Astrocyte of the cerebellum (primary cell): ENCODE results near the gene COX7B2.

Experiments
- DNase-seq: peaks from one replicate; pipeline ENCODE4 v3.0.0-alpha.2; 2011; ENCODE audit warnings: low read depth
- H3K4me3 ChIP-seq: 2 replicates; pipeline ENCODE4 v1.5.1; 2011; ENCODE audit warnings: mild to moderate bottlenecking, low read depth, low read length, moderate library complexity
- in situ Hi-C: cut with HindIII; loops from 2 replicates; pipeline ENCODE4 v1.10.0; 2017; ENCODE audit warnings: low sequenced_read_pairs
- TF ChIP-seq, protein P1 (sequence below): IDR thresholded peaks from 2 replicates; pipeline ENCODE4 v1.5.1; 2012; ENCODE audit warnings: low read length, low read depth, moderate library complexity, mild to moderate bottlenecking; ENCODE audit errors: missing control alignments

The COX7B2 gene, protein sequence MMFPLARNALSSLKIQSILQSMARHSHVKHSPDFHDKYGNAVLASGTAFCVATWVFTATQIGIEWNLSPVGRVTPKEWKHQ

DNA sequence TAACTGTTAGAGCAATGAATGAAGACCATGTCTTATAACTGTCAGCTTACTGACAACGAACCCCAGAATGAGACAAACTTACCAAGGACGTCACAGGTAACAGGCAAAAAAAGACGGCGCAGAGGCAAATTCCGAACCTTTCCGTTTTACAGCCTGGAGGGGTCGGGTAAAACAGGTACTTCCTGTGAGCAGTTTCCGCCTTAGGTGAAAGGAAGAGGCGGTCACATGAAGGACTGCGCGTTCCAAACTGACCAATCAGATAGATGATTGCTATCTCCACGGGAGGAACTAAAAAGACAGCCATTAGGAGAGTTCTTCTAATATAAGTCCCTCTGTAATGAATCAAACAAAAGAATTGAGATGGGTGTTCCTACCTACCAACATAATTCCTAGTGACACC, at the start of gene COX7B2:
TSS of gene COX7B2 (minus strand) at position 168 of the 400 bp plus-strand sequence. CDS start 174,053 bp downstream, outside the sequence.
- in situ Hi-C loops: no loop called here
- H3K4me3 ChIP-seq: no peak within 1 kb of the TSS
- no peak for DNase-seq
- TF ChIP-seq, protein P1, sequence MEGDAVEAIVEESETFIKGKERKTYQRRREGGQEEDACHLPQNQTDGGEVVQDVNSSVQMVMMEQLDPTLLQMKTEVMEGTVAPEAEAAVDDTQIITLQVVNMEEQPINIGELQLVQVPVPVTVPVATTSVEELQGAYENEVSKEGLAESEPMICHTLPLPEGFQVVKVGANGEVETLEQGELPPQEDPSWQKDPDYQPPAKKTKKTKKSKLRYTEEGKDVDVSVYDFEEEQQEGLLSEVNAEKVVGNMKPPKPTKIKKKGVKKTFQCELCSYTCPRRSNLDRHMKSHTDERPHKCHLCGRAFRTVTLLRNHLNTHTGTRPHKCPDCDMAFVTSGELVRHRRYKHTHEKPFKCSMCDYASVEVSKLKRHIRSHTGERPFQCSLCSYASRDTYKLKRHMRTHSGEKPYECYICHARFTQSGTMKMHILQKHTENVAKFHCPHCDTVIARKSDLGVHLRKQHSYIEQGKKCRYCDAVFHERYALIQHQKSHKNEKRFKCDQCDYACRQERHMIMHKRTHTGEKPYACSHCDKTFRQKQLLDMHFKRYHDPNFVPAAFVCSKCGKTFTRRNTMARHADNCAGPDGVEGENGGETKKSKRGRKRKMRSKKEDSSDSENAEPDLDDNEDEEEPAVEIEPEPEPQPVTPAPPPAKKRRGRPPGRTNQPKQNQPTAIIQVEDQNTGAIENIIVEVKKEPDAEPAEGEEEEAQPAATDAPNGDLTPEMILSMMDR: no peak

DNA sequence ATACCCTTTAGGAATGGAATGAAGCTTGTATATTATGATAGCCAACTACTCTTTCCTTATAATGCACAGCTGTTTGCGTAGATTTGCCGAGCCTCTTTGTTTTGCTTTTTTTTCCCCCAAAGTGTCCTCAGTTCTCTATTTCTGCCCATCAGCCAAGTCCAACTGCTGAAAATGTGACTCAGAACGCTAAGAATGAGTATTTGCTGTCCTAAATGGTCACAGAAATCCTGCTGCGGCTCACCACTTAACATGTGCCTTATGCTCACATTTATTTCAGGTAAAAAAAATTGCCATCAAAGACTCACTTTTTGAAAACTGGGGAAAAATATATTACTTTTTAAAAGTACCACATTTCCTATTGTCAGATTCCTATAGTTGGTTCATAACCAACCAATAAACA, 47.4 kb upstream of the COX7B2 start:
- in situ Hi-C loops: no loop called here
- TF ChIP-seq, protein P1: no peak
- DNase-seq: no peak
- no peak overlapping the region for H3K4me3 ChIP-seq

DNA sequence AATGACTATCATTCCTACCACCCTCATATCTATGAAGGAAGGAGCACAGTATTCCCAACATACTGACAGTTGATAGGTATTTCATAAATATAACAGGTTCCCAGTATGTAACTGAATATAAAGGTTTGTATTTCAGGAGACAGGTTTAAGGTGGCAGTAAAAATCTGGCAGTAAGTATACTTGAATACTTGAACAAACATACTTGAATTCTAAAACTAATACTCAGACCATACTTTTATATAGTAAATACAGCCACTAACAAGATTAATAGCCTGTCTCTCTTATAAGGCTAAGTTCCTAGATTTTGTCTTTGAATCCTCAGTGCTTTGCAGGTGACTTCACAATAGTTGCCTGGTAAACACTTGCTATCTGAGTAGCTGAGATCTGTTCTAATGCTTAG, 46.6 kb upstream of the COX7B2 start:
- in situ Hi-C loops: no loop called here
- TF ChIP-seq, protein P1: no peak
- no peak overlapping the region for H3K4me3 ChIP-seq
- no peak for DNase-seq

DNA sequence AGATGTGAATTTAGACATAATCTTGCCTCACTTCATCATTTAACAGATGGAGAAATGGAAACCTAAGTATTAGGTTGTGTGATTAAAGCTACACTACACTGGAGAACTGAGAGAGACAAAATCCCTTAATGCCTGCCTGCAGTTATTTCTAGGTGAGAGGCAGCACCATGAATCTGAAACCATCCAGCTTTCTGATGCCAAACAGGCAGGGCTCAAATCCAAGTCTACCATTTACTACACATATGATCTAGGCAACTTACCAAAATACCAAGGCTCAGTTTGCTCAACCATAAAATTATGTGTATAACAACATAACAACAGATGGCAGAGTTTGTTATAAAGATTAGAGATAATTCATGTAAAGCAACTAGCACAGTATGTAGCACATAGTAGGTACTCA, 45.6 kb upstream of the COX7B2 start:
- in situ Hi-C loops: no loop called here
- no peak overlapping the region for H3K4me3 ChIP-seq
- TF ChIP-seq, protein P1: no peak

DNA sequence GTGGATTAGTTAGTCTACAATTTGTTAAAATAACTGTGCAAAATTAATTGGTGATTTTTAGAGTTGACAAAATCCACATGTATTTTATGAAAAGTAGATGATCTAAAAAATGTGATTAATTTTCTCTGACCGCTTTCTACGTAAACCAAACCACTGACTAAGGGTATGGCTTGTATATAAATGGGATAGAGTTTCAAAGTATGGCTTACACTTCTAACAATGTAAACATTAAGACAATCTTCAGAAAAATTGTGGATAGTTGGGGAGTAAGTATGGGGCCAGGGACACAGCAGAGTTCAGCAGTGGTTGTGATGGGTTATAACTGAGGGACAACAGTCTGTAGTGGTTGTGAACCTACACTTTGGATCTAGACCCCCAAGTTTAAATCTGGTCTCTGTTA, 44.5 kb upstream of the COX7B2 start:
- H3K4me3 ChIP-seq: no peak overlapping the region
- in situ Hi-C loops: no loop called here
- no peak for DNase-seq
- TF ChIP-seq, protein P1: no peak

More for the DNA sequence above, 45.6 kb upstream of the COX7B2 start:
- no peak for DNase-seq

DNA sequence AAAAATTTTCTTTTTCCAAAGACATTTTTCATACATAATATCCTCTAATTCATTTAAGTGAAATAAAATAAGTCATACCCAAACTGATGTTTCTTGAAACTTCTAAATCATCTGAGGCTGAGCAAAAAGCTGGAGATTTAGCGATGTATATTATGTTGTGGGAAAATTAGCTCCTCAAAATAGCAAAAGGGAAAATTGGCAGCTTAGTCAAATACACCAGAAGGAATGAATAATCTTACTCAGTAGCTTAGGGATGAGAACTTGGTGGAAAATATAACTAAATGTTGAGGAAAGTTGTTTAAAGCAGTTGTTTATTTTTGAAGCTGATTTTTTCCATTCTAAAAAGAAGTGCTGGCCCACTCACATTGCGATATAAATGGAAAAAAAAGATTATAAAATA, 43.4 kb upstream of the COX7B2 start:
- in situ Hi-C loops: no loop called here
- TF ChIP-seq, protein P1: no peak
- H3K4me3 ChIP-seq: no peak overlapping the region
- no peak for DNase-seq
